NCI-H510A treated with DMSO at 0.1 percent for 48 hours (cell line): ENCODE measurements around the gene BTBD19.
"Not testable (repeated sequence)": the region's sequence is repeated elsewhere in the genome, so short reads cannot be mapped to it uniquely, and the experiment has no call there.

Source experiments
- DNase-seq: peaks from one replicate; lab custom pipeline; 2025; lab: John Stamatoyannopoulos, UW

The BTBD19 gene

DNA sequence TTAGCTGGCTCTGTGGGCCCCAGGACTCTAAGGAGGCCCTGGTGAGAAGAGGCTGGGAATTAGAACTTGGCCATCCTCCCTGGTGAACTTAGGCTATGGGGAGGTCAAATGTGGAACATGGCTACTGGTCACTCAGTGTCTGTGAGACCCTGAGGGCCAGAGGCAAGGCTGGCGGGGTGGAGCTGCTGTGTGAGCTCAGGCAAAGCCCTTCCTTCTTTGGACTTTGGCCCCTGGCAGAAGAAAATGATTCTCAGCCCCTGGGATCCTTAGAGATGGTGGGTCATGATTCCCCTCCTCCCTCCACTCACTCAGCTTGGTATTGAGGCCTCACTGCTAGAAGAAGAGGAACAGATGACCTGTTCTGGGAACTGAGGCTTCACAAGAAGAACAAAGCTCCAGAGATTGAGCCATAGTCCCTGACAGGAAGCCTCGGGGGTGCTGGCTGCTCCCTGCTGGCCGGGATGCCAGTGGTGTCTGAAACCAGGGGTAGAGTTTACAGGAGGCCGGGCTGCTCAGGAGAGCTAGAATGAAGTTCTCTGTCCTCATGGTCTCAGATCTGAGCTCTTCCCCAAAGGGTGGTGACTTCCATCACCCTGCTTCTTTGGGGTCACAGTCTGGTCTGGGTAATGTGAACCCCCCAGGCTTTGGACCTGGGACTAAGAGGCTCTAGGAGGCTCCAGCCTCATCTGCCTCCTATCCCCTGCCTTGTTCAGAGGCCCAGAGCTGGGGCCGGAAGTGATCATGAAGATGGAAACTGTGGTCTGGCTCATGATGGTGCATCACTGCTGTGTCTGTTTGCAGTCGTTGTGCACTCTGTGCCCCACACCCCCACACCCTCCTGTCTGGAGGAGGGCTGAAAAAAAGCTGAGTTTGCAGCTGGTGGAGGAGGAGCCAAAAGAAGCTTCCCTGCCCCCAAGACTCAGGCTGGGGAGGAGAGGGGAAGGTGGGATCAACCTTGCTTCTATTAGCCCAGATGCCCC is 905 bp downstream of the BTBD19 start:
- no peak for DNase-seq

DNA sequence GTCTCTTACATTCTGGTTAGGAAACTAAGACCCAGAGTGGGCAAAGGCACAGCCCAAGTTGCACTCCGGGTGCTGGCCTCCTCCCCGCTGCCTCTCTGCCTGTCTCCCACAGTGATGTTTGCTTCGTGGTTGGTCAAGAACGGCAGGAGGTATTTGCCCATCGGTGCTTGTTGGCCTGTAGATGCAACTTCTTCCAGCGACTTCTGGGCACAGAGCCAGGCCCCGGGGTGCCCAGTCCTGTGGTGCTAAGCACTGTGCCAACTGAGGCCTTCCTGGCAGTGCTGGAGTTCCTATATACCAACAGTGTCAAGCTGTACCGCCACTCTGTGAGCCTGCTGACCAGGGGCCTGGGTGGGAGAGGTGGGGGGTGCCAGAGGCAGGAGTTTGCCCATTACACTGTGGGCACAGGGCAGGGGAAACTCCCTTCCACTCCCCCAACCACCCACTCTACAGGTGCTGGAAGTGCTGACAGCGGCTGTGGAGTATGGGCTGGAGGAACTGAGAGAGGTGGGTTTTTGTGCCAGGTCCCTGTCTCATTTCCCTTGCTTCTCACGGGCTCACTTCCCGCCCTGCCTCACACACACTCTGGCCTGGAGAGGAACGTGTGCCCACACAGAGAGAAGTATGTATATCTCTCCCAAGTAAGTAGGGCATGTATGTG is 1.9 kb downstream of the BTBD19 start:
- no peak for DNase-seq

DNA sequence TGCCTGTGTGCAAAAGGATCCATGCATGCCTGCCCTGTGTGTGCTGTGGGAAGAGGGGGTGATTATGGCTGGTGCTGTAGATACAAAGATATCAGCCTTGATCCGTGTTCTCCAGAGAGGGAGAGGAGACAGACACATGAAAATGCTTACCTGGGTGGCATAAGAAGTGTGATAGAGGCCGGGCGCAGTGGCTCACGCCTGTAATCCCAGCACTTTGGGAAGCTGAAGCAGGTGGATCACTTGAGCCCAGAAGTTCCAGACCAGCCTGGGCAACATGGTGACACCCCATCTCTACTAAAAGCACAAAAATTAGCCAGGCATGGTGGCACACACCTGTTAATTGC is 2.4 kb downstream of the BTBD19 start:
- DNase-seq: not testable (repeated sequence)

DNA sequence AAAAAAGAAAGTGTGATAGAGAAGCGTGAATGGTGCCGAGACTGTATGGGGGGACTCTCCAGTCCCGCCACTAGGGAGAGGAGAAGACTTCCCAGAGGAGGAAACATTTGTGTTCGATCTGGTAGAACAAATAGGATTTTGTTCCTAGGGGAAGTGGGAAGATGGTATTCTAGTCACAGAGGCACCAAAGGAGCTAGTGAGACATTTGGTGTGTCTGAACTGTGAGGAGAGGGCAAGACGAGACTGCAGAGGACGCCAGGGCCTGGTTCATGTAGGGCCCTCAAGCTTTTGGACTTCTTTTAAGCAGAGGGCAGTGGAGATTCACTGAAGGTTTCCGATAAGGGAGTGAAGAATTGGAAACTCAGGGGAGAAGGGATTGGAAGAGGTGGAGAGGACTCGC is 2.9 kb downstream of the BTBD19 start:
- no peak for DNase-seq

DNA sequence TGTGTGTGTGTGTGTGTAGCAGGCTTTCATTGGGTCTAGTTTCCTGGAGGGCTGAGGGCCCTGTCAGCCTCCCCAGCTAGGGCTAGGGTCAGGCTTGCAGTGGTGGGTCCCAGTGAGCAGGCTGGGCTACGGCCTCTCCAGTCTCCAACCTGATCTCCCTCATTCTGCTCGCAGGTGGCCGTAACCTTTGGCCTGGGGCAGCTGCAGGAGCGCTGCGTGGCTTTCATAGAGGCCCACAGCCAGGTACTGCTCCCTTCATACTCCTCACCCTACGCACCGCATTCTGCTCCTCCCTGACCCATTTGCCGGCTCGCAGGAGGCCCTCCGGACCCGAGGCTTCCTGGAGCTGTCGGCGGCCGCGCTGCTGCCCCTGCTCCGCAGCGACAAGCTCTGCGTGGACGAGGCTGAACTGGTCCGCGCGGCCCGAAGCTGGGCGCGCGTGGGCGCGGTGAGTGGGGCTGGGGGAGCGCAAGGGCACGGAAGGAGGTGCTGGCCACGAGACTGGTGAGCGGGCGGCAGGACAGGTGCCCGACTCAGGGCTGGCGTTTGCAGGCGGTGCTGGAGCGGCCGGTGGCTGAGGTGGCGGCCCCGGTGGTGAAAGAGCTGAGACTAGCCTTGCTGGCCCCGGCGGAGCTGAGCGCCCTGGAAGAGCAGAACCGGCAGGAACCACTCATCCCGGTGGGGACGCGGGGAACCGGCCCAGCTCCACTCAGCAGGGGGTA is 4.7 kb downstream of the BTBD19 start:
- DNase-seq: no peak

DNA sequence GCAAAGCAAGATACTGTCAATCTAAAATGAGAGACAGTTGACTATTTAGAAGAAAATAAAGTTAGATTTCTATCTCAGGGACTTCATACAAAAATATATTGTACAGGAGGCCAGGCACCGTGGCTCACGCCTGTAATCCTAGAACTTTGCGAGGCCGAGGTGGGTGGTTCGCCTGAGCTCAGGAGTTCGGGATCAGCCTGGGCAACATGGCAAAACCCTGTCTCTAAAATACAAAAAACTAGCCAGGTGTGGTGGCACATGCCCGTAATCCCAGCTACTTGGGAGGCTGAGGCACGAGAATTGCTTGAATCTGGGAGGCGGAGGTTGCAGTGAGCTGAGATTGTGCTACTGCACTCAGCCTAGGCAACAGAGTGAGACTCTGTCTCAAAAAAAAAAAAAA is 7.6 kb downstream of the BTBD19 start:
- DNase-seq: not testable (repeated sequence)

DNA sequence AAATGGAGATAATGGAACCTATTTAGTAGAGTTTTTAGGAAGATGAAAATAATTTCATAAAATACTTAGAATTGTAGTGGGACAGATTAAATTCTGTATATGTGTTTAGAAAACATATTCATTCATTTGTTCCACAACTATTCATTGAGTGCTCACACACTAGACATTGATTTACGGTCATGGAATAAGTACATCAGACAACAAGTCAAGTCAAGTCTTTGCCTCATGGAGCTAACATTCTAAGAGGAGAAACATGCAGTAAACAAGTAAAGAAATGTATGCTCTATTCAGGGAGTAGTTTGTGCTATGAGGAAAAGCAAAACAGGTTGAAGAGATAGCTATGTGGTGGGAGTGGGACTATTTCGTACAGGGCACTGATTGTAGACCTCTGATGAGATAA is 9.0 kb downstream of the BTBD19 start:
- DNase-seq: no peak

DNA sequence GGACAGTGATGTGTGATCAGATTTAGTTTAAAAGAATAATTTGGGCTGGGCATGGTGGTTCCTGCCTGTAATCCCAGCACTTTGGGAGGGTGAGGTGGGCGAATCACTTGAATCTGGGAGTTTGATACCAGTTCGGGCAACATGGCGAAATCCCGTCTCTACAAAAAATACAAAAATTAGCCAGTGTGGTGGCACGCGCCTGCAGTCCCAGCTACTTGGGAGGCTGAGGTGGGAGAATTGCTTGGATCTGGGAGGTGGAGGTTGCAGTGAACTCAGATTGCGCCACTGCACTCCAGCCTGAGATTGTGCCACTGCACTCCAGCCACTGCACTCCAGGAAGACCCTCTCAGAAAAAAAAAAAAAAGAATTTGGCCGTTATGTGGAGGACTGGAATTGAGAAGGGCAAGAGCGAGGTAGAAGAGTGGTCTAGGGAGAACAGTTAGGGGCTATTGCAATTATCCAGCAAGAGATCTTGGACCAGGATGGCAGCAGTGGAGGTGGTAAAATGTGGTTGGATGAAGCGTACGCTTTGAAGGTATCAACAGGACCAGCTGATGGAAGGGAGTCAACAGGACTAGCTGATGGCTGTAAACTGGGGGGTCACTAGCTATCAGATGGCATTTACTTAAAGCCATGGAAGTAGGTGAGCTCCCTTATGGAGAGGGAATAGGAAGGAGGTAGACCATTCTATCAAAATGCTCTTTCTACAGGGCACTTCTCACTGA is 9.6 kb downstream of the BTBD19 start:
- DNase-seq: no peak

DNA sequence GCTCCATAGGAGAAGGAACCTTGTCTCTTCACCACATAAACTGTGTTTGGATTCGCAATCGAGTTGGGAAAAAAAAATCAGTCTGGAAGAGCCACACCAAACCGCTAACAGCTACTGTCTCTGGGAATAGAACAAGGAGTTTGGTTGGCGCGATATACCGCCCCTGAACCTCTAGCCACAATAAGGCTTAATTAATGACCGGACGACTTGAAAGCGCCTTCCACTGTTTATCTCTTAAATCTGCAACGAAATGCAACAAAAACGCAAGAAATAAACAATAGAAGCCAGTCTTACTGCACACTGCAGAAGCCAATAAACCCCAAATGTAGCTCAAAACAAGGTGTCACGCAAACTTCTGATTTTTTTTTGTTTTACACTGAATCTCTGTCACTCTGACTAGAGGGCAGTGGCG is 10.9 kb downstream of the BTBD19 start:
- no peak for DNase-seq

DNA sequence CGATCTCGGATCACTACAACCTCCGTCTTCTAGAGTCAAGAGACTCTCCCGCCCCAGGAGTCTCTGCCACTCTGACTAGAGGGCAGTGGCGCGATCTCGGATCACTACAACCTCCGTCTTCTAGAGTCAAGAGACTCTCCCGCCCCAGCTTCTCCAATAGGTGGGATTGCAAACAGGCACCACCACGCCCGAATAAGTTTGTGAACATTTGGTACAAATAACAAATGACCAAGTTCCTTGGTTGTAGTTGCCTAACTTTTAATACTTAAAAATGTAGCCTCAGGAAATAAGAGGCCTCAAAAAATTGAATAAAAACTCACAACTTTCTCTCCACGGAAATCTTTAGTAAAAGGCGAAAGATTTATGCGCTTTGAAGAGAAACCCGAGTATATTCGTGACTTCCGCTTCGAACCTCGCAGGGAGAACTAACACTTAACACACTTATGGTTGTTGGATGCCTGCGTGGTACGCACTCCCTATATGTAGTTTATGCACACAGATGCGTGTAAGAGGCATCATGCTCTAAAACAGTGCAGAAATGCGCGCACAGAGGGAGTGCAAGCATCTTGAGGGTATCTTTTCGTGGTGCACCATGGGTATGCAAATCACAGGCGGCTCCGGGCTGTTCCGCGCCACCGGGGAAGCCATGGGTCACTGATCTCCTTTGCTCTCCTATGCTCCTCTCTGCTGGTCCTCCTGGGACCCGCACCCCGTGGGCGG is 11.4 kb downstream of the BTBD19 start:
- no peak for DNase-seq

DNA sequence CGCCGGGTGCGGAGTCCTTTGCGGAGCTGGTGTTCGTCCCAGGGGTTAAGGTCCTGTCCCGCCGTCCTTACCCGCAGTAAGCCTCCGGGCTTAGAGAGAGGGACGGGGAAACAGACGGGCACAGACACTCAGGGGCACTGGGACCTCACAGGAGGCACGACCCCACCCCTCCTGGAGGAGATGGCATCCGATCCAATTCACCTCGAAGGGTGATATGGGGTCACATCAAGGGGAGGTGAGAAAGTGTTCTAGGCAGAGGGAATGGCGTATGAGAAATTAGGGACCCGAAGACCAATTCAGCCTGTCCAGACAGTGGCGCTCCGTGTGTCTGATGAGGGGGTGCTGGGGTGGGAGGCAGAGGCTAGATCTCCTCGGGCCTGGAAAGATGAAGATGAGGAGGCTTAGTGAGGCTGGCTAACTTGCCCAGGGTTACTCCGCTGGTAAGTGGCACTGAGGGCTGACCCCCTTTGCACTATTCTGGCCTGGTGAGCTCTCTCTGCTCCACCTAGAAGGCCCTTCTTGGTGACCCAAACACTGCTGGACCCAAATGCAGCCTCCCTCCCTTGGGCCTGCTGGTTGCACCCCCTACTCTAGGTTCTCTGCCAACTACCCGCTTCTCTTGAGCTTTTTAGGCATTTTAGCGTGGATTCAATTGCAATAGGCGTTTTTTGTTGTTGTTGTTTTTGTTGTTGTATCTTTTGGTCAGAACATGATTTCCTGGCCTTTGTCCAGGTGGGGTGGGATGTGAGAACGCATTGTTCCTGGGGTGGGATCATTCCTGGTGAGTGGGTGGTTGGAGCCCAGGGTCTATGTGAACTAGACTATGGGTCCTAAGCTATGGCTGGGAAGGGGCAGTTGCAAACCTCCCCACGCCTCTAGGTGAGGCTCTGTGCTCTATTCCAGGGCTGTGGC is 12.3 kb downstream of the BTBD19 start:
- DNase-seq: no peak

DNA sequence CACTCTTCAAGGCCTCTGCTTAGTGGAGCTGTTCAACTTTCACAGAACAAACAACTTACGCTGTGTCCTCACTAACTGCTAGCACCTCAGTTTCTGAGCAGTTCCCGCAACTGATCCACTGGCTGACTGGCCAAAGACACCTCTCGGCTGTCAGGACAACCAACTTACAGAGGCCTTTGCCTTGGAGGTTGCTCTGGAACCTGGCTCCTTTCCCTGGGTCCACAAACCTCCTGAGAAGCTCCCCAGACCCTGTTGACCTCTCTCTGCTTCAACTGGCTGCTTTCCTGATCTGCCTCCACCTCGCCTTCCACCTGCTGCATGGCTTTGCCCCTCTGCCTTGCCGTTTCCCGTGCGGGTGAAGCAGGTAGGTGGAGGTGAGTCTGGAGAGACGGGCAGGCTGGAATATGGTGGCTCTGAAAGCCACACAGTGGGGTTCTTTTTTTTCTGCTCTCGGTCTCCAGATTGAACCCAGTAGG is 13.0 kb downstream of the BTBD19 start:
- DNase-seq: no peak

DNA sequence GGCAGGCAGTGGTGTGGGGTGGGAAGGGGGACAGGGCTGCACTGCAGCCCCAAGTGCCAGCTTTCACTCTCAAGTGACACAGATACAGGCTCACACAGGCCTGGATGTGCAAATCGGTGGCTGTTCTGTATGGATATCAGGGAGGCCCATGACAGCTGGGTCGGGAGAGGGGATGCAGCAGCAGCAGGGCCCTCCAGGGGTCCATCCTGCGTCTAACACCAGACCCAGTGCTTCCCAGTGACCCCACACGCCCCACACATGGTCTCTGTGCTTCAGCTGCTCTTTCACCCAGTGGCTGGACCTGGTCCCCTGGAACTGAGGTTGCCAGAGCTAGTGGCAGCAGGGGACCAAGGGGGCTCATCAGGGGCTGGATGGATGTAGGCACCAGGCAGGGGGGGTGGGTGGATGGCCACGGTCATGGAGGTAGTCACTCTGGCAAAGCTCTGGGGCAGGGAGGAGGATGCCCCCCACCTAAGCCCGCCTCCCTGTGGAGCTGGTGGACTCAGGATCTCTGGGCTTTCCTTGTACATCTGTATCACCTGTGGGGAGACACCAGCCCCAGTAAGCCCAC is 13.9 kb downstream of the BTBD19 start:
- DNase-seq: no peak

DNA sequence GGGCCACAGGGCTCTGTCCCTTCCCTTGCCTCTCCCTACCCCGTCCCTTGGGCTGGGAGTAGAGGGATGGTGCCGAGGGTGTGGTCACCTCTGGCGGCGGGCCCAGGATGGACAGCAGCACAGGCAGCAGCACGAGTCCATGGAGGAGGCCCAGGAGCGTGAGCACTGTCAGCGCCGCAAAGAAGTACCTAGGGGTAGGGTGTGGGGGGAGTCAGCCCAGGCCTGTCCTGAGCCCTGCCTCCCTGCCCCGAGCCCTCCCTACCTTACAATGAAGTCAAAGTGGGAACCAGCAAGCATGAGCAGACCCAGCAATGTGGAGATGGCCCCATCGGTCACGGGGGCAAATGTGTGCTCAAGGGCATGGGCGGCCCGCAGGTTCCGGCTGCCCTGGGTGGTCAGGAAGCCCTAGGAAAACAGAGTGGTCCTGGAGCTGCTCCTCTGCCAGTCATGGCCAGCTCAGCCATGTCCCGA is 14.7 kb downstream of the BTBD19 start:
- no peak for DNase-seq

DNA sequence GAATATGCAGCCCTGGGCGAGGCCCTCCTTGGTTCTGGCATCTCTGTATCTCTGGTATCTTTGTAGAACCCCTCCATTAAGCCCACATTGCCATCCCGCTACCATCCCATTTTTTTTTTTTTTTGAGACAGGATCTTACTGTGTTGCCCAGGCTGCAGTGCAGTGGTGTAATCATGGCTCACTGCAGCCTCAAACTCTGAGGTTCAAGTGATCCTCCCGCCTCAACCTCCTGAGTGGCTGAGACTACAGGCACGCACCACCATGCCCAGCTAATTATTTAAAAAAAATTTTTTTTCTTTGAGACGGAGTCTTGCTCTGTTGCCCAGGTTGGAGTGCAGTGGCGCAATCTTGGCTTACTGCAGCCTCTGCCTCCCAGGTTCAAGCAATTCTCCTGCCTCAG is 16.1 kb downstream of the BTBD19 start:
- not testable (repeated sequence) for DNase-seq

DNA sequence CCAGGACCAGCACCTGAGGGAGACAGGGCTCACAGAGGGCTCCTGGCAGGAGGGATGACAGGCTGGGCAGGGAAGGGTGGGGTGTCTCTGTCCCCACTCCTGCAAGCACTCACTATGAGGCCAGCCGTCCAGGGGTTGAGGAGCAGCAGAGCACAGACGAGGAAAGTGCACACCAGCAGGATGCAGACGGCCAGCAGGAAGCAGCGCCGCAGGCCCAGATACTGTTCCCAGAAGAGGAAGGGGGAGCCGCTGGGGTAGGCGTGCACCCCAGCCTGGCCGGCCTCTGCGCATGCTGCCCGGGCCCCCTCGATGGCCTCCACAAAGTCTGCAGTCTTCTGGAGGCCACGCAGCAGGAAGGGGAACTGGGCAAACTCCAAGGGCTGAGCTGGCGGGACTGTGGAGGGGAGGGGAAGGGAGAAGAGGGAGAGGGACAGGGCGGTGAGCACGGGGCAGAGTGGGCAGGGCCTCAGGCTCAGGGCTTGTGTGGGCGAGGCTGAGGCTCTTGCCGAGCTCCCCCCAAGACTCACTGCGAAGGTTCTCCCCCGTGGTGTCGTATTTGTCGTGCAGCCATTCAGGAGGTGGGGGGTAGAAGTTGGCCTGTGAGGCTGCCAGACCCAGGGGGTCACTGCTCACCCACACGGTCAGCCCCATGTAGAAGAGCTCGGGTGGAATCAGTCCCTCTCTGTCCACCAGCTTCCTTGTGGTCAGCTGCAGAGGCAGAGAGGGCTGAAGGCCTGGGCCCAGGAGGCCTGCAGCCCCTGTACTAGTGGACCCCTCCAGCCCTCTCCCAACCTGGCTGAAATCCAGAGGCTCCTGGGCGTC is 18.3 kb downstream of the BTBD19 start:
- DNase-seq: no peak

DNA sequence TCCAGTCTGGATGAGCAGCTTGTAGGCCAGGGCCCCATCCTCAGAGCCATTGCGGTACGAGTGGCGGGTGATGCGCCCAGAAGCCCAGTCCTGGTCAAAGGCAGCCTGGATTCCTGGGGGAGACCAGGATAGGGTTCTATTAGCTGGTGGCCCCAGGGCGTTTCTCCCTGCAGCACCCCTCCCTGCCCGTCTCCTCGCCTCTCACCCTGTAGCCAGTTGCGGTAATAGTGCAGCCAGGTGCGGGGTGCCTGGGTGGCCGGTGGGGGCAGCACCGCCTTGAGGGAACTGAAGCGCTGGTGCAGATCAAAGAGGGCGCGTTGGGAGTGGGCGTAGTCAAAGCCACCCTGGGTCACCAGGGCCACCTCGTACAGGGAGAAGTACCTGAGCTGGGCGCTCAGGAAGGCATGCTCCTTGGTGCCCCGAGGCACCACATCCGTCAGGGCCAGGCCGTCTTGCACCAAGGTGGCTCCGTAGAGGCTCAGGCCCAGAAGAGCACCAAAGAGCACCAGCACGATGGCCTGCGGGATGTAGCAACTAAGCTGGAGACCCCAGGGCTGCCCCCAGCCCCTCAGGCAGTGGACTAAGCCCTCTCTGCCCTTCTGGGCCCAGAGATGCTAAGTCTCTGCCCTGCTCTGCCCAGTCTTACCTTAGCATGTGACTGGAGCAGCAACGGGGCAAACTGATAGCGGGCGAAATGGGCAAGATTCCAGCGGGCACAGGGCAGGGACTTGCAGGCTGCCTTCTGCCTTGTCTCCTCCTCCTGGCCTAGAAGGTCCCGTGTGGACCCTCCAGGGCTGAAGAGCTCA is 19.1 kb downstream of the BTBD19 start:
- DNase-seq: no peak
